ENCODE results near the gene NEO1.

The NEO1 gene

GRCh38 chr15:73331501-73331900 is 279.2 kb downstream of the NEO1 start:
- DNase-seq (ENCODE audit: low spot score) = no peak

DNA sequence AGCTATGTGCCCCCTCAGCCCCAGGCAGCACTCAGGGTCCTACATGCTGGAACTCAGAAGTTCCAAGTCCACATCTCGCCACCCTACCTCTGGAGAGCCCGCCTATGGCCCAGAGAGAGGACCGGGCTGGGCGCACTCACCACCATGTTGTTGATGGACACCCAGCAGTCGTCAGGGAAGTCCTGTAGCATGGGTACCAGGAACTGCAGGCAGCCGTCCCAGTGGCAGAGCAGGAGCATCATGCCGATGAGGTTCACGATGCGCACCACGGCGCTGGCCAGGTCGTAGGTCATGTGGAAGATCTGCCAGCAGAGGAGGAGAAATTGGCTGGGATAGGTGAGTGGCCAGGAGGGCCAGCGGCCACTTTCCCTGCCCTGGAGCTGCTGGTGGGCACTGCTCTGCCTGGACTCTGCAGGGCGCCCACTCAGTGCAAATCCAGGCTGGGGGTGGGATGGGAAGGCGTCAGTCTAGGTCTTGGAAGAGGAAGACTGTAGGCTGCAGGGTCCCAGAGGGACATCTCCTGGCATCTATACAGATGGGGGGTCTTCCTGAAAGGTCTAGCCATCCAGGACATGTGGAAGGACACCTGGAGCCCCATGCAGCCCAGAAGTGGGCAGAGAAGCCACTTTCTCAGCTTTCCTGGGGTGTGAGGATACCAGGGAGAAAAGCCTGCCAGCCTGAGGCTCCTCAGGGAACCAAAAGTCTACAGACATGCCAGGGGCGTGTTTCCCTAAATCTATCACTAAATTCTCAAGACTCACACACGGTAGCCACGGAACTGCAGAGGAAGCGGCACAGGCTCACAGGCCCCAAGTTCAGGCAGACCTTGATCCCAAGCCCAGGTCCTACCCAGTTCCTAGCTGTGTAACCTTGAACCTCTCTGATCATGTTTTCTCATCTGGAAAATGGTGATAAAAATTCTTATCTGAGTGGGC is 280.0 kb downstream of the NEO1 start:
- no peak for DNase-seq (ENCODE audit: low spot score)

DNA sequence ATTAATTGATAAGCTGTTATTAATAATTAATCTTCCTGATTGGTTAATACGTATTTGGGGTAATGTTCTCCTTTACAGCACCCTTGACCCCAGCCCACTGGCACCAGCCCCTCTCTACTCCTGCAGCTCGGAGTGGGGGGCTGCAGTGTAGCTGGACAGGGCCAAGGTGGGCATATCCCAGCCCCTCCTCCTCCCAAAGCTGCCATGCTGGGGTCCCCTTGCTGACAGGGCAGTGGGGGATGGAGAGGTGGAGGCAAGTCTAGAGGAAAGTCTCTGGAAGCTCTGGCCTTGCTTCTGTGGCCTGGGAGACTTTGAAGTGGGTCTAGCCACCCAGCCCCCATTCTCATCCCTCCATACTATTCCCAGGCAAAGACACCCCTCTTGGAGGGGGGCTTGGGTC is 280.7 kb downstream of the NEO1 start:
- DNase-seq (ENCODE audit: low spot score) = no peak

- no peak for DNase-seq (ENCODE audit: low spot score)
These were observed 281.8 kb downstream of the NEO1 start for GRCh38 chr15:73334086-73334485.

DNA sequence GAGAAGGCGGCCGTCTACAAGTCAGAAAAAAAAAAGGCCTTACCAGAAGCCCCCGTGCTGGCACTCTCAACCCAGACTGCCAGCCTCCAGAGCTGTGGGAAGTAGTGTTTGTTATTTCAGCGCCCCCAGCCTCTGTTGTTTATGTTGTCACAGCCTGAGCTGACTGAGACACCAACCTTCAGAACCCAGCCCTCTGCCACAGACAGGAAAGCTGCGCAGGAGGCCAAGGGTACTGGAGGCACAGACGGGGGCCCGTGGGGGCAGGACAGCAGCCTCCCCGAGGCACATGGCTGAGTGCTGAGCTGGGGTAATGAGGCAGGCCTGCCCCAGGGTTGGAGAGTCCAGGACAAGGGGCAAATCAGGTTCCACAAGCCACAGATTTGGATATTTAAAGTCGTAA is 282.8 kb downstream of the NEO1 start:
- DNase-seq (ENCODE audit: low spot score) = no peak

GRCh38 chr15:73335471-73335870 is 283.2 kb downstream of the NEO1 start:
- no peak for DNase-seq (ENCODE audit: low spot score)

DNA sequence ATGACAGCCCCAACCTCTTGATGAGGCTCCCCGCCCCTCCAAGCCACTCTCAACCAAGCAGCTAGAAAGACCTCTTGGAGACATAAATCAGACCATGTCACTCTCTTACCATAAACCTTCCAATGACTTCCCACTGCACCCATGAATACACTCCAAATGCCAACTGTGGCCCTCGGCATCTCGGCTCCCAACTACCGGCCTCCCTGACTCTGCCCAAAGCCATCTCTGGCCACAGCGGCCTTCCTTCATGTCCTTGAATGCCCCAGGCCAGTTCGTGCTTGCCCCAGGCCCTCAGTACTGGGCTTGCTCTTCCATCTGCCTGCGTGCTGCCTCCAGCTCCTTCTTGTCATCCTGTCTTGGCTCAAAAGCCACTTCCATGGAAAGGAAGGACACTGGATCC is 284.5 kb downstream of the NEO1 start:
- DNase-seq (ENCODE audit: low spot score) = no peak

DNA sequence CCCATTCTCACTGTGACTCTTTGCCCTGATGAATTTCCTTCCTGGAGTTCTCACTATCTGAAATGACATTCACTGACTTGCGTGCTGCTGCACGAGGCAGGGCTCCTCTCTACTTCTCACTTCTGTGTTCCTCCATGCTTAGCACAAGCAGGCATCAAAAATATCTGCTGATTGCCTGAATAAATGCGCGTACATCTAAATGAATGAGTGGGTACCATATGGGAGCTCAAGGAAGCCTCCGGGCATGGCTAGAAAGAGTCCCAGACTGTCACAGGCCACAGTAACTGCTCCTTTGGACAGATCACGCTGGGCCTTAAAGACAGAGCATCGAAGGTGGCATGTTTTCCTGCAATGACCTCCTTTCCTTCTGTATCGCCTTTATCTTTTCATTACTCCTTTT is 284.9 kb downstream of the NEO1 start:
- no peak for DNase-seq (ENCODE audit: low spot score)

DNA sequence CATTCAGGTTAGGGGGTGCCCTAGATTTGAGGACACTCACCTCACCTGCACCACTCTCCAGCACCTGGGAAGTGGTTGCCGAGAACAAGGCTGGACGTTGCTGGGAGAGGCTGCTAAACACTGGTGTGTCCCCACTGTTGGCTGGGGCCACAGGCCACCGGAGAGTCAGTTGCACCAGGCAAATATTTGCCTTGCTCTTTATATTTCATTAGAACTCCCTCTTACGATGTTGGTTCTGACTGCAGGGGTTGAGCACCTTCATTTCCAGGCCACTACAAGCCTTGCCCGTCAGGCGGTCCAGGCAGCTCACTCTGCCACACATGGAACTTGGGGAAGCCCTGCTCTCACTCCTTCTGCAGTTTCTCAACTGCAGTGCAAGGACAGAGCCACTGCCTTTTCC is 285.8 kb downstream of the NEO1 start:
- DNase-seq (ENCODE audit: low spot score) = no peak

DNA sequence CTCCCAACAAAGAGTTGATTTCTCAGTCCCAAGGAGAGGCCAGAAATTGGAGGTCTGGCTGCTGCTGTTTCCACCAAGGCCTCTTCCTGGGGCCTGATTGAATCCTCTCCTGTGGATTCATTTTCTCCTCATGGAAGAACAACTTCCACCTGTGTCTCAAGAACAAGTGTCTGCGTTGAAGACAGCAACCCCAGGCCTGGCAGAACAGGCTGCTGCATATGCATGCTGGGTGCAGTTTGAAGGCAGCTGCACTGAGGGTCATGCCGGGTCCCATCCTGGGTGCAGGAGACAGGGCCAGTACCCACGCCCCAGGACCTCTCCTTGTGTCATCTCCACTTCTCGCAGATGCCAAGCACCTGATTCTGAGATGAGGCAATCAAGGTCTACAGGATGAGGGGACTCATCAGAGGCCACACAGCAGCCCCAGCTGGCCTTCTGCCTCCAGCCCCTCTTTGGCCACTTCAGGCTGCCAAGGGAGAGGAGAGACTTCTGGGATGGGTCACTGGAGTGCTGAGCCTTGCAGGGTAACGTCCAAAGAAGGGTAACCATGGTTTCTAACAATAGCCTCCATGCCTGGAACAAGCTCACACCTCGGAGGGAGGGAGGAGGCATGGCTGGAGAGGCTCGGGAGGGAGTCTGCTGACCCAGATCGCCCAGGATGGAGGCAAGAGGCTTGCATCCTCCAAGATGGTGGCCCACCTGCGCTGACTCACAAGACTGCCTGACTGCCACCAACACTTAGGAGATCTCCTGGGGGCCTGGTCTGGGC is 286.5 kb downstream of the NEO1 start:
- no peak for DNase-seq (ENCODE audit: low spot score)

DNA sequence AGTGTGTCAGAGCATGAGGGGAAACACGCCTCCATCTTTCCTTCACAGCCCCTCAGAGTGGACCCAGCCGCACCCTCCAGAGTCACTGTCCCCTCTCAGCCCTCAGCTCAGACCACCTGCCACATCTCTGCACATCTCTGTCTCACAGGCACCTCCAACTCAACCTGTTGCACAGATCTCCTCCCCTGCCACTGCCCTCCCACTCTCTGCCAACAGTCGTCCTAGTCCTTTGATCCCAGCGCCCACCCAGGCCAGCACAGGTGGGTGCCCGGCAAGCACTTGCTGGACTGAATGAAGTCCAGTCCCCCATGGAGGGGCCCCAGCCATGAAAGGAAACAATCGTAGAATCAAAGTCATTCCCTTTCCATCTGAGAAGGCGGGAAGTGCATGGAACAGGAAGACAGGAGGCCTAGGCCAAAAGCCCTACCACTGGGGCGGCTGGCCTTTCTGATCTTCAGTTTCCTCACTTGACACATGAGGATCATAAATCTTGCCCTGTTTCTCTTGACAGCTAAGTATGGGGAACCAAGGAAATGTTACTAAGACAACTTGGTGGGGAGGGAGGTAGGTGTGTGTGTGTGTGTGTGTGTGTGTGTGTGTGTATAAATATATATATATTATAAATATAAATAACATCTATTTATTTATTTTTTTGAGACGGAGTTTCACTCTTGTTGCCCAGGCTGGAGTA is 288.4 kb downstream of the NEO1 start:
- DNase-seq (ENCODE audit: low spot score) = no peak

DNA sequence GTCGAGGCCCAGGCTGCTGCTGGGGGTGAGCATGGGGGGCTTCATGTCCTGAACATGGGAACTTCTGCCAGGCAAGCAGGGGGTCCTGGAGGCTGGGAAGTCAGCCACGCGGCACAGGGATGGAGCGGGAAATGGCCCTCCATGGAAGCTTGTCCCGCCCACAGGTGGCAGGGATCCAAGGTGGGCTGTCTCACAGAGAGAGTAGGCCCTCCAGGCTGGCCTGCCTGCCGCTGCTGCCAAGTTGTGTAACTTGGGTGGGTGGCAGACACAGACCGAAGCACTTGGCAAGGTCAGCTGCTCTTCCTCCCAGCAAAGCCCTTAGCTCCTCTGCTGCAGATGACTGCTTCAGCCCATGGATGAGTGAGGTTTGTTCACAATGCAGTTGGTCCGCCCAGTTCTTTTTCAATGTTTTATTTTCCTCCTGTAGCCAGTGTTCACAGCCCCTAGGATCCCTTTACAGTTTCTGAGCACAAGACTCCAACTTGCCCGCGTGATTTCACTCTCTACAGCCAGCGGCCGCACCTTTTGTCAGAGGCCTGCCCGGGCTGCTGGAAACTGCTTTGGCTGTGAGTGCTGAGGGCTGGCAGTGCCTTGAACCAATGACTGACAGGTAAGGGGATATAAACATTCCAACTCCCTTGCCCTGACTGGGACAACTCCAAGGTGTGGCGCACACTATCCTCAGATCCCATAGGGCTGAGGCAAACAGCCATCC is 289.8 kb downstream of the NEO1 start:
- DNase-seq (ENCODE audit: low spot score) = no peak

DNA sequence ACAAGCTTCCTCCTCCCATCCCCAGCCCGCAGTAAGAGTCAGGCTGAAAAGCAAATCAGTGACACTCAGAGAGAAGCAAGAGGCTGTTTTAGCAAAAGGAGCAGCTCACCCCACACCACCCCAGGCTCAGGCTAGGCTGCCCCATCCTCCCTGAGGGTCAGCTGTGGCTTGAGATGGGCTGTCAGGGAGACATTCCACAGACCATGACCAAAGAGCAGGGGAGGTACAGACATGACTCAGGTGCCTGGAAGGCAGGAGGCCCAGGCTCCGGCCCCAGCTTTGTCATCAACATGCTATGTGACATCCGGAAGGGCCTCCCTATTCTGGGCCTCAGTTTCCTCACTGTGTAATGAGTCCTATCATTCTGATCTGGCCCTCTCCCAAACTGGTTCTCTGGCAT is 291.8 kb downstream of the NEO1 start:
- peak; percentile 71 for DNase-seq (ENCODE audit: low spot score)

DNA sequence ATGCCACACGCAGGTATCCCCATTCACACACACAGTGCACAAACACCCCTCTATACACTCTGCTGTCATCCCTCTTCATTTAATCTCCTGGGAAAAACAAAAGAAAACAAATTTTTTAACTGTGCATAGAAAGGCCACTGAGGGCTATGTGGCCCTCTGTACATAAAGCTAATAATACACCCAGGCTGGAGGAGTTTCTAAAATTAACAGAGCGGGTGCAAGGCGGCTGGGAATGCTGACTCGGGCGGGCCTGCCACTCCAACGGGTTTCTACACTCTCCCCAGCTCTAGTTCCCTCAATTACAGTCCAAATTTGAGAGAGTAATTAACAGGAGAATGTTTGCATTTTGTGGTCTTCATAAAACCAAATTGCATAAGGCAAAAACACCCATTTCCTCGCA is 293.4 kb downstream of the NEO1 start:
- no peak for DNase-seq (ENCODE audit: low spot score)

GRCh38 chr15:73346735-73347312 is 294.6 kb downstream of the NEO1 start:
- no peak for DNase-seq (ENCODE audit: low spot score)

DNA sequence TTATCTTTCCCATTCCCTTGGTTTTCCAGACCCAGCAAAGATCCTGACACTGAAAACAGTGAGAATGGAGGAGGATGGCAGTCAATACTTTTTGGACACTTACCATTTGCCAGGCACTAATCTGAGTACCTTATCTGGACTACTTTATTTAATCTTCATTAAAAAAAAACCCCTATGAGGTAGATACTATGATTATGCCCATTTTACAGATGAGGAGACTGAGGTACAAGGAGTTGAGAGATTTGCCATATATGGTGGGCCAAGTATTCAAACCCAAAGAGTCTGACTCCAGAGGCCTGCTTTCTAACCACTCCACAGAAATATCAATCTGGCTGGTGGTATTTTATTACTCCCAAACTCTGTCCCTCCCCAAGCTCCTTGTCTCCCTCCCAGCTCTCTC is 296.9 kb downstream of the NEO1 start:
- no peak for DNase-seq (ENCODE audit: low spot score)

- DNase-seq (ENCODE audit: low spot score) = no peak
These were observed 299.8 kb downstream of the NEO1 start for GRCh38 chr15:73352082-73352481.

DNA sequence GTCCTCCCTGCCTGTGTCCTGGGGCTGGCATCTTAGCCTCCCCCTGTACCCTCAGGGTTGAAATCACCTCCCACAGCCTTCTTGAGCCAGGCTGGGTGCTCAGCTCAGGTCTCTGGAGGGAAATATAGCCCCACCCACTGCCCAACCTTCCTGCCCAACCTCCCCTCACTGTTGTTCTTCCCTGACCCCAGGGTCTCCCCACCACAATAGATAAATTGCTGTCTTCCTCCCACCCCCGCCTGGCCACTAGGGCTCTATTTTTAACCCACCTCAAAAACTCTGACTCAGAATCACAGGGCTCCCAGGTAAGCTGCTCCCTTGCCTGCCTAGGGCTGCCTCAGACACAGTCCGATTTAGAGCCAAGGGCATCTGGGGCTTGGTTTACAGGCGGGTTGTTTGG is 301.5 kb downstream of the NEO1 start:
- no peak for DNase-seq (ENCODE audit: low spot score)

- DNase-seq (ENCODE audit: low spot score) = no peak
These were observed 302.0 kb downstream of the NEO1 start for GRCh38 chr15:73354241-73354640.

Data from hepatic stellate cell (primary cell).